Measurements from ENCODE around the gene NRP2.

DNA sequence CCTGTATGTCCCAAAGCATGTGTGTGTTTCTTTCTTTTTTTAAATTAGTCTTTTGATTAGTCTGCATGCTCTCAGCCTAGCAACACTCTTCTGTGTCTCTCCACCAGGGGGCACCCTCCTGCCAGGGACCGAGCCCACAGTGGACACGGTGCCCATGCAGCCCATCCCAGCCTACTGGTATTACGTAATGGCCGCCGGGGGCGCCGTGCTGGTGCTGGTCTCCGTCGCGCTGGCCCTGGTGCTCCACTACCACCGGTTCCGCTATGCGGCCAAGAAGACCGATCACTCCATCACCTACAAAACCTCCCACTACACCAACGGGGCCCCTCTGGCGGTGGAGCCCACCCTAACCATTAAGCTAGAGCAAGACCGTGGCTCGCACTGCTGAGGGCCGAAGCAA, 93.8 kb downstream of the NRP2 start:
- TF ChIP-seq, protein P1, sequence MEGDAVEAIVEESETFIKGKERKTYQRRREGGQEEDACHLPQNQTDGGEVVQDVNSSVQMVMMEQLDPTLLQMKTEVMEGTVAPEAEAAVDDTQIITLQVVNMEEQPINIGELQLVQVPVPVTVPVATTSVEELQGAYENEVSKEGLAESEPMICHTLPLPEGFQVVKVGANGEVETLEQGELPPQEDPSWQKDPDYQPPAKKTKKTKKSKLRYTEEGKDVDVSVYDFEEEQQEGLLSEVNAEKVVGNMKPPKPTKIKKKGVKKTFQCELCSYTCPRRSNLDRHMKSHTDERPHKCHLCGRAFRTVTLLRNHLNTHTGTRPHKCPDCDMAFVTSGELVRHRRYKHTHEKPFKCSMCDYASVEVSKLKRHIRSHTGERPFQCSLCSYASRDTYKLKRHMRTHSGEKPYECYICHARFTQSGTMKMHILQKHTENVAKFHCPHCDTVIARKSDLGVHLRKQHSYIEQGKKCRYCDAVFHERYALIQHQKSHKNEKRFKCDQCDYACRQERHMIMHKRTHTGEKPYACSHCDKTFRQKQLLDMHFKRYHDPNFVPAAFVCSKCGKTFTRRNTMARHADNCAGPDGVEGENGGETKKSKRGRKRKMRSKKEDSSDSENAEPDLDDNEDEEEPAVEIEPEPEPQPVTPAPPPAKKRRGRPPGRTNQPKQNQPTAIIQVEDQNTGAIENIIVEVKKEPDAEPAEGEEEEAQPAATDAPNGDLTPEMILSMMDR (conservative IDR thresholded peaks at IDR 0.05 in 1 of 2, IDR thresholded peaks at IDR 0.05 in 1 of 2; ENCODE audit: extremely low read depth in 1 of 2, insufficient read depth in 1 of 2, low read depth in 1 of 2, low read length in 2 of 2) = peak; percentile 34 to 54
- TF ChIP-seq EZH2 (IDR thresholded peaks at IDR 0.05; ENCODE audit: borderline replicate concordance, low read length) = no peak

Data from mammary epithelial cell (primary cell).